ENCODE results near the gene EME2. TPM values are rescaled to one million over a fixed set of nuclear protein-coding genes. Genes with fewer than 3 reads are reported as not detected.

The EME2 gene
- total RNA-seq, 1 experiment from 2014 or later = 1.6 TPM

DNA sequence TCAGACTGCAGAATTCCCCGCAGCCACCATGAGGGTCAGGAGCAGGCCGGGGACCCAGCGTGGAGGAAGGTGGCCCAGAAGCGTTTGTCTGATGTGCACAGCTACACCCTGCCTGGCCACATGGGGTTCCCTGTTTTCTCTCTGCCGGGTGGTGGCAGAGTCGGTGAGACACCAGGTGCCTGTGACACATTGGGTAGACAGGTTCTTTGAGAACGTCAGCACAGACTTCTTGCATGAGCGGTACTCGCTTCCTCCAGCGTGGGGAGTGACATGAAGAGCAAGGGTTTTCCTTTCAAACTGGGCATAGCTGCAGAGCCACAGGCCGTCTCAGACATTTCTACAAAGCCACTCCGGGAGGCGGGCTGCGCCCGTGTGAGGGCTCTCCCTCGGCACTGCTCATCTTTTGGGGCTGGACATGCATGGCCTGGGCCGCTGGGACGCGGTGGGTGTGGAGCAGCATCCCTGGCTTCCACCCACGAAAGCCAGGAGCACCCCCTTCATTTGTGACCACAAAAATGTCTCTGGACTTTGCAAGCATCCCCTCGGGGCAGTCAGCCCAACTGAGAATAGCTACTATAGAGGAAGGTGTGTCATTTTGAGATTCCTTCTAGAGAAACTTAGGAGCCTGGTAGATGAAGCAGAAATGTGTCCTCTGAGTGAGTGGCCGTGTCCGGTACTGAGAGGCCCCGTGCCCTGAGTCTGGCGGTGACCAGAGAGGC is 27.3 kb upstream of the EME2 start:
- peak; percentile 97 for DNase-seq (ENCODE audit: low read depth)

- peak; percentile 98 for DNase-seq (ENCODE audit: low read depth)
Observed at GRCh38 chr16:1745900-1746692, 26.5 kb upstream of the EME2 start.

DNA sequence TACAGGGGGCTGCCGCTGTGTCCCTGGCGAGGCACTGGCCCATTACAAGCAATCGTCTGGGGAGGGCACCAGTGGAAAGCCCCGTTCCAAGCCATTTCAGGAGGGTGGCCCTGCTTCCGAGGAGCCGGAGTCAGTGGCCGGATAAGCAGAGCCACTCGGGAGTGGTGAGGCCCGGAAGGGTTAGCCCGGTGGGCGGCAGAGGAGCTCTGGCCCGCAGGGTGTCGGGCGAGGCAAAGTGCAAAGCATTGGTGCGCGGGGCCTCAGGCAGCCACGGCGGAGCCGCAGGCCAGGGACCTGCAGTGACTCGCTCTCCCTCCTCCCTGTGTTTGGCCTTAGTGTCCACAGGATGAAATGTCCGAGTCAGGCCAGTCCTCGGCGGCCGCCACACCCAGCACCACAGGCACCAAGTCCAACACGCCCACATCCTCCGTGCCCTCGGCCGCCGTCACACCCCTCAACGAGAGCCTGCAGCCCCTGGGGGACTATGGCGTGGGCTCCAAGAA is 25.9 kb upstream of the EME2 start:
- DNase-seq (ENCODE audit: low read depth) = peak; percentile 87

GRCh38 chr16:1747934-1748333 is 24.7 kb upstream of the EME2 start:
- no peak for DNase-seq (ENCODE audit: low read depth)

DNA sequence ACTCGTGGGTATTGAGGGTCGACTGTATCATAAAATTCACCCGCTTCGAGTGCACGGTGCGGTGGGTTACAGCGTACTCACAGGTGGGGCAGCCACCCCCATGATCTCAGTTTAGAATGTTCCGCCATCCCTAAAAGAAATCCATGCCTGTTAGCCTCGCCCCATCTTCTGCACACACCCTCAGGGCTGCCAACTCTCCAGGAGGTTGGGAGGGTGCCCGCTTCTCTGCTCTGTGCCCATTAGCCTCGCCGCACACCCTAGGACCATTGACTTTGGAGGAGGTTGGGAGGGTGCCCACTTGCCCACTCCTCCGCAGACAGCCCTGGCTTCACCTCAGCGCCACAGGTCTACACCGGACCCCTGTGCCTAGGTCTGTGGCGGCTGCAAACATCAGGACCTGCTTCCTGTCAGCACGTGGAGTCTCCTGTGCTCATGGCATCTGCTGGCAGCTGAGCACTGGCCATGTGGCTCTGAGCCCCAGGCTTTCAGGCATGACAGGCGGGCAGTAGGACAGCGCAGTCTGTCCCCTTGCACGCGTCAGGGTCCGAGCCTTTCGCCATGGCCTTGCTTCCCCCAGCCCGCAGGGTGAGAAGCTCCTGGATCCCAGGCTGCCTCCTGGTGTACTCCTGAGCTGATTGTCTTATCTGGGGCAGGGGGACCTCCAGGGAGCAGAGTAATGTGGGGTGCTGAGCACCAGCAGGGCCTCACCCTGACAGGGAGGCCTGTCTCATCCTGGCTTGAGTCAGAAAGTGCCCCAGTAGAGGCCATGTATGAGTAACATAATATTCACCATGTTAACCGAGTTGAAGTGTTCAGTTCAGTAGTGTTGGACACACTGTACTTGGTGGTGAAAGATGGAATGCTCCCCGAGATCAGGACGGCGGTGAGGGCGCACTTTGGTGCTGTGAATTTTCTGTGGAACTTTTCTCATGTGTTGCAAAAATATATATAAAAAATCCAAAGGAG is 23.2 kb upstream of the EME2 start:
- DNase-seq (ENCODE audit: low read depth) = no peak

DNA sequence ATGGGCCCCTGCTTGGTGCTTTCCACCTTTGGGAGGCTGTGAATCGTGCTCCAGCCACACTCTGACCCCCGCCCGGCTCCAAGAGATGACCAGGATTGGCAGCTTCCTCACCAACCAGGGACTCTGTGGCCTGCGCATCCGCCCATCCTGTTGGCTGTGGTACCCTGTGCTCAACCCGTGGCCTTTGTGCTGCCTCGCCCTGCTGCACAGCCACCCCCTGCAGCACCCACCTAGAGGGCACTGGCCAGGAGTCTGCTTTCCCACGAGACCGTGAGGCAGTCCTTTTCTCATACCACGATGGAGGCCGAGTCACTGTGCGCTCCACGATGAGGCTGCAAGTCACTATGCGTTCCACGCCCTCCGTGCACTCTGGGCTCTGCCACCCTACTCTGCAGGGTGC is 20.7 kb upstream of the EME2 start:
- no peak for DNase-seq (ENCODE audit: low read depth)

DNA sequence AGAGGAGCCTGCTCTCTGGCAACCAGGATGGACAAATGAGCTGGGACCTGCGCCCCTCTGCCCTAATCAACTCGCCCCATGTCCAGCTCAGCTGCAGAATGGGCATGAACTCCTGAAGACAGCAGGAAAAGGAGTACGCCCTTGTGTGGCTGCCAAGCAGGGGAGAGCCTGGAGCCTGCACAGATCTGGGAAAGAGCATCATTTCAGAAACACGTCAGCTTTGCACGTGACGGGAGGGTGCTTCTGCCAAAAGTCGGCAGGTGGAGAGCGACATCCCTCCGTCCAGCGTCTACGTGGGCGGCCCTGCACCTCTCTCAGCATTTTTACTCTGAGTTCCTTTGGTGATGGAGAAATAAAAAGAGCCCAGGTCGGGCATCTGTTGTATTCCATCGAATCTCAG is 19.8 kb upstream of the EME2 start:
- no peak for DNase-seq (ENCODE audit: low read depth)

DNA sequence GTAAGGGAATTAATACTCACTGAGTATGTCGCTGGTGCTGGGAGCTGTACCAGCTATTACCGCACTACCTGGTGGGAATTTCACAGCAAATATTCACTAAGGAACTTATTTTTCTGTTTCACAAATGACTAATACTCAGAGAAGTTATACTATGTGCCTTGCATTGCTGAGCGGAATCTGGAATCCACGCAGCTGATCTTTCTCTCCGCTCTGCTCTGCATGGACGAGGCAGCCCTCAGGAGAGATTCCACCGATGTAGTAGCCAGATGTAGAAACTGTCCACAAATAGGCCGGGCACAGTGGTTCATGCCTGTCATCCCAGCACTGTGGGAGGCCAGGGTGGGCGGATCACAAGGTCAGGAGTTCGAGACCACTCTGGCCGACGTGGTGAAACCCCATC is 18.4 kb upstream of the EME2 start:
- no peak for DNase-seq (ENCODE audit: low read depth)

GRCh38 chr16:1757714-1758461 is 14.7 kb upstream of the EME2 start:
- no peak for DNase-seq (ENCODE audit: low read depth)

- DNase-seq (ENCODE audit: low read depth) = no peak
Observed at GRCh38 chr16:1758923-1759322, 13.7 kb upstream of the EME2 start.

- DNase-seq (ENCODE audit: low read depth) = no peak
Observed at GRCh38 chr16:1759511-1759910, 13.1 kb upstream of the EME2 start.

DNA sequence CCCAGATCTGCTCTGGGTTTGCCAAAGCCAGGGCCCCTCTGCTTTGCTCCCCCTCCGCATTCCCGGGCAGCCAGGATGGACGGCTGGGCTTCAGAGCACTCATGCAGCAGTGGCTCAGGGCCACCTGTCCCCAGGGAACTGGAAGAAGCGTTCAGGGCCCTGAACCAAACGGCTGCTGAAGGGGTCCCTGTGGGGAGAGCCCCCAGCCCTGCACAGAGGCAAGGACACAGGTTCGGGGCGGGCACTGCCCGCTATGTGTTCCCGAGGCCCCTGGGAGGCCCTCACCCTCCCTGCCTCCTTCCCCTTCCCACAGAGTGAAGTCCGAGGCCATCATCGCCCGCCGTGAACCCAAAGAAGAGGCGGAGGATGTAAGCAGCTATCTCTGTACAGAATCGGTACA is 11.7 kb upstream of the EME2 start:
- no peak for DNase-seq (ENCODE audit: low read depth)

DNA sequence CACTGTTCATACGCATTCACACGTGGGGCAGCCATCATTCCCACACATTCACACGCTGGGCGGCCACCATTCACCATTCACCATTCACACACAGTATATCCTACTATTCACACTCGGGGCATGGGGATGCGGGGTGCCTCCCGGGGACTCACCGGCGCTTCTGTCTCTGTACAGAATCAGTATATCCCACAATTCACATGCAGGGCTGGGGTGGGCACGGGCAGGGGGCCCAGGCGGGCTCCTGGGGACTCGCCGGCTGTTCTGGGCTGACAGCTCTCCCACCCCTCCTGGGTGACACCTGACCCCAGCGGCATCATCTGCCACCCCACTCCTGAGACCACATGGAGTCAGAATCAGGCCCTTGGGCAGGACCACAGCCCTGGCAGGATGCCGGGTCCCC is 10.9 kb upstream of the EME2 start:
- DNase-seq (ENCODE audit: low read depth) = no peak

GRCh38 chr16:1762196-1762878 is 10.3 kb upstream of the EME2 start:
- no peak for DNase-seq (ENCODE audit: low read depth)

- no peak for DNase-seq (ENCODE audit: low read depth)
Observed at GRCh38 chr16:1762879-1763520, 9.6 kb upstream of the EME2 start.

DNA sequence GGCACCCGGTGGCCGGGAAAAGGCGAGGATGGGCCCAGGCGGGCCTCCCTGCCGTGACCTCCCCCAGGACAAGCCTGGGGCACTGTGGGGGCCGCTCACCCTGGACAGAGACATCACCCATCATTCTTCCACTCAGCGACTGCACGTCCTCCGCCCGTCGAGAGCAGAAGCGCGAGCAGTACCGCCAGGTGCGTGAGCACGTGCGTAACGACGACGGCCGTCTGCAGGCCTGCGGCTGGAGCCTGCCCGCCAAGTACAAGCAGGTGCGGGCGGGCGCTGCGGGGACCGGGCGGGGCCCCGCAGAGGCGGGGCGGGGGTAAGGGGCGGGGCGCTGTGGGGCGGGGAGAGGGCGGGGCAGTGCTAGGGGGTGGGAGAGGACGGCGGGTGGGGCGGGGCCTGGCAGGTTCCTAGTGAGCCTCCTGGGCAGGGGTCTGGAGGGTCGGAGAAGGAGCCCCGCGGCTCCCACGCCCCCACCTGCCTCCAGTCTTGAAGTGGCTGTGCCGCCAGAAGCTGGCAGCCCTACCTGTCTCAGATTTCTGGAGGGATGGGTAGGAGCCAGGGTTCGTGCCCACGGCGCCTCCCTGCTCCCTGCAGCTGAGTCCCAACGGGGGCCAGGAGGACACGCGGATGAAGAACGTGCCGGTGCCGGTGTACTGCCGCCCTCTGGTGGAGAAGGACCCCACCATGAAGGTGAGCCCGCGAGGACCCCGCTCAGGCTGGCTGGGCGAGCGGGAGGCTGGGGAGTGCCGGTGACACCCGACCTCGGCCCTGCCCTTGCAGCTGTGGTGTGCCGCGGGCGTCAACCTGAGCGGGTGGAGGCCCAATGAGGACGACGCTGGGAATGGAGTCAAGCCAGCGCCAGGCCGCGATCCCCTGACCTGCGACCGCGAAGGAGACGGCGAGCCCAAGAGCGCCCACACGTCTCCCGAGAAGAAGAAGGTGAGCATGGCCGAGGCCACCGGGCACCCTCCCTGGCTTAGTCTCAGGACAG is 8.8 kb upstream of the EME2 start:
- no peak for DNase-seq (ENCODE audit: low read depth)

DNA sequence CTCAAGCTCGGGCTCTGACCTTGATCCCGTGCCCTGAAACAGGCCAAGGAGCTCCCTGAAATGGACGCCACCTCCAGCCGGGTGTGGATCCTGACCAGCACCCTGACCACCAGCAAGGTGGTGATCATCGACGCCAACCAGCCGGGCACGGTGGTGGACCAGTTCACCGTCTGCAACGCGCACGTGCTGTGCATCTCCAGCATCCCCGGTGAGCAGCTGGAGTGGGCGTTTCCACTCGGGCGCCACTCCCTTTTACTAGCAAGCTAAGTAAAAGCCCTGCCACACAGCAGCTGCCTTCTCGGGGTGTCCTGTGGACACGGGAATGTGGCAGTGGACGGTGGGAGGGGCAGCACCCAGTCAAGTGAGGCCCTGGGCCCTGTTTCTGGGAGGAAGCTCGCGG is 7.6 kb upstream of the EME2 start:
- DNase-seq (ENCODE audit: low read depth) = no peak

- DNase-seq (ENCODE audit: low read depth) = no peak
Observed at GRCh38 chr16:1765826-1766225, 6.8 kb upstream of the EME2 start.

DNA sequence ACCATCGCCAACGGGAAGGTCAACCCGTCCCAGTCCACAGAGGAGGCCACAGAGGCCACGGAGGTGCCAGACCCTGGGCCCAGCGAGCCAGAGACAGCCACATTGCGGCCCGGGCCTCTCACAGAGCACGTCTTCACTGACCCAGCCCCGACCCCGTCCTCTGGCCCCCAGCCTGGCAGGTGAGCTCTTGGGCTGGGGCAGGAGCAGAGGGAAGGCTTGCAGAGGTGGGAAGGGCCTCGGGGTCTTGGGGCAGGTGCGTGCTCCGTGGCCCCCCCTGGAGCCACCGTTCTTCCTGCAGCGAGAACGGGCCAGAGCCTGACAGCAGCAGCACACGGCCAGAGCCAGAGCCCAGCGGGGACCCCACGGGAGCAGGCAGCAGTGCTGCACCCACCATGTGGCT is 6.4 kb upstream of the EME2 start:
- no peak for DNase-seq (ENCODE audit: low read depth)

All from RPMI7951 (cell line).